GM15510 (cell line): ENCODE measurements around the gene TOX4.

Experiments
- POLR2A ChIP-seq: IDR thresholded peaks from 3 replicates; pipeline ENCODE4 v1.6.1; 2011; ENCODE audit warnings: borderline replicate concordance; ENCODE audit not compliant: insufficient read length; ENCODE audit errors: extremely low read depth

Gene TOX4

GRCh38 chr14:21524575-21525490, 47.8 kb downstream of the TOX4 start:
- TF ChIP-seq POLR2A, result no peak

GRCh38 chr14:21525571-21525961, 48.6 kb downstream of the TOX4 start:
- no peak for TF ChIP-seq POLR2A

GRCh38 chr14:21525962-21526671, 49.1 kb downstream of the TOX4 start, which contains the start of gene SALL2:
Gene SALL2, minus strand, starts transcription at chr14:21526346. Its CDS starts 219 bp downstream, at chr14:21526127.
- no peak for TF ChIP-seq POLR2A

GRCh38 chr14:21526672-21527317, 49.8 kb downstream of the TOX4 start:
- TF ChIP-seq POLR2A, result no peak

GRCh38 chr14:21527318-21527679, 50.3 kb downstream of the TOX4 start:
- TF ChIP-seq POLR2A, result no peak

GRCh38 chr14:21528381-21529348, 51.7 kb downstream of the TOX4 start:
- TF ChIP-seq POLR2A, result no peak

GRCh38 chr14:21529515-21529914, 52.5 kb downstream of the TOX4 start:
- no peak for TF ChIP-seq POLR2A

DNA sequence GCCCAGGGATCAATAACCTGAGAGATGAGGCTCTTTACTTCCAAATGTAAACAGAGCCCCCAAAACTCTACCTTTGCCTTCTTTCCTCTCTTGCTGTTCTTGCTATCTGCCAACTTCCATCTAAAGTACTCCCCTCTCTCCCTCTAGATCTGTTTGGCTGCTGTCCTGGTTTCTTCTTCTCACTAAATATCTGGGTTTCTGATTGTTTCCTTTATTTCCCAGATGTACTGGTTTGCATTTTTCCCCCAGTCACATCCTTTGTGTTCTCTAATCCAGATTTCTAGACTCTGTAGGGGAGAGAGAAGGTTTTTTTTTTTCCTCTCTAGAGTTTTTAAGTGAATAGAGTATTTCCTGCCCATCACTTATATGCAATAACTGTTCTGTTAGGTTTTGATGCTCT, 56.3 kb downstream of the TOX4 start:
- TF ChIP-seq POLR2A, result no peak

DNA sequence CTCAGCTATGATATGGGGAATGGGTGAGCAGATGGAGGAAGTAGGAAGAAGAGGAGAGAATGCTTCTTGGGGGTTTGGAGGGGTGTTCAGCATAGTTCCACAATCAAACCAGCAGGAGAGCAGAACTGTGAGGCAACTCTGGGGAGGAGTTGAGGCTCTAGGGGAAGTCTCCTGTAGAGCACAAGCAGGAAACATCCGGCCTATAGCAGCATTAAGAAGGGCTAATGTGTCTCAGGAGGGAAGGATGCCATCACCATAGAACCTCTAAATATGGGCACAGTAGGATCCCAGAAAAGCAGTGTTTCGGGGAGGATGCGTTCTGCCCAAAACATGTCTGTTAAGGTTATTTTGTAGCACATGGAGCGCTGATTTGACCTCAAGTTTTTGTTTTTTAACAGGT, 57.6 kb downstream of the TOX4 start:
- no peak for TF ChIP-seq POLR2A

GRCh38 chr14:21535545-21536417, 58.8 kb downstream of the TOX4 start:
- TF ChIP-seq POLR2A, result no peak

- TF ChIP-seq POLR2A, result no peak
Observed at GRCh38 chr14:21536418-21537089, 59.6 kb downstream of the TOX4 start.

DNA sequence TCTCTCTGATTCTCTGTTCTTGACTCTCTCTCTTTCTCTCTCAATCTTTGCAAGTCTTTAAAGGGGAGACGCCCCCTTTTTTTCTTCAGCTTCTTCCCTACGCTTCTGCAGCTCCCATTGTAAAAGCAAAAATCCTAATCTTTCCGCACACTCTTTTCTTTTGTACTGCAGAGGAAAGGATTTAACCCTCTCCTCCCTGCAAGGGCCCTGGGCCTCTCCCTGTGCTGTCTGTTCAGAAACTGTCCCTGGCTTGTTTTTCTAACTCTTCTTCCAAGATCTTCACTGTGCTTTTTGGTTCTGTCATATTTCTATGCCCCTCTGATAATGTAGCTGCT, 60.1 kb downstream of the TOX4 start:
- no peak for TF ChIP-seq POLR2A
